GM23248 (cell line): Measurements from ENCODE around the gene PARD3B. TPM values are rescaled to one million over a fixed set of nuclear protein-coding genes. Genes with fewer than 3 reads are reported as not detected.

Experiments used
- DNase-seq: peaks from one replicate; pipeline ENCODE4 v3.0.0-alpha.2; 2015
- H2AFZ ChIP-seq: fragments of 200-600 bp; sonication (generic); 2 replicates; pipeline ENCODE4 v1.6.1; 2016; ENCODE audit warnings: antibody characterized with exemption
- H3F3A ChIP-seq: fragments of 200-600 bp; sonication (generic); 2 replicates; pipeline ENCODE4 v1.6.1; 2016; ENCODE audit warnings: mild to moderate bottlenecking, antibody characterized with exemption, mixed run types; ENCODE audit not compliant: insufficient read depth
- H3K27ac ChIP-seq: fragments of 200-600 bp; sonication (generic); 2 replicates; pipeline ENCODE4 v1.5.1; 2016; ENCODE audit warnings: mild to moderate bottlenecking
- H3K27me3 ChIP-seq: fragments of 200-600 bp; sonication (generic); replicated peaks from 2 replicates; pipeline ENCODE4 v1.6.1; 2016; ENCODE audit warnings: mild to moderate bottlenecking; ENCODE audit not compliant: insufficient read depth
- H3K36me3 ChIP-seq: fragments of 200-600 bp; sonication (generic); 2 replicates; pipeline ENCODE4 v1.6.1; 2016; ENCODE audit warnings: low read depth, mild to moderate bottlenecking
- H3K4me1 ChIP-seq: fragments of 200-600 bp; sonication (generic); 2 replicates; pipeline ENCODE4 v1.6.1; 2016; ENCODE audit warnings: mild to moderate bottlenecking; ENCODE audit not compliant: insufficient read depth
- H3K4me2 ChIP-seq: fragments of 200-600 bp; sonication (generic); one replicate; pipeline ENCODE4 v1.6.1; 2016; ENCODE audit warnings: mild to moderate bottlenecking; ENCODE audit not compliant: unreplicated experiment
- H3K4me3 ChIP-seq: fragments of 200-600 bp; sonication (generic); 2 replicates; pipeline ENCODE4 v1.5.1; 2016; ENCODE audit warnings: mild to moderate bottlenecking
- H3K79me2 ChIP-seq: fragments of 200-600 bp; sonication (generic); 2 replicates; pipeline ENCODE4 v1.6.1; 2016; ENCODE audit warnings: mild to moderate bottlenecking; ENCODE audit not compliant: insufficient read depth
- H3K9ac ChIP-seq: fragments of 200-600 bp; sonication (generic); 2 replicates; pipeline ENCODE4 v1.6.1; 2016; ENCODE audit warnings: mild to moderate bottlenecking
- H3K9me2 ChIP-seq: fragments of 200-600 bp; sonication (generic); 2 replicates; pipeline ENCODE4 v1.6.1; 2016; ENCODE audit warnings: mixed run types, mild to moderate bottlenecking, moderate library complexity; ENCODE audit not compliant: insufficient read depth
- H3K9me3 ChIP-seq: fragments of 200-600 bp; sonication (generic); one replicate; pipeline ENCODE4 v1.6.1; 2017; ENCODE audit warnings: low read depth
- H4K20me1 ChIP-seq: fragments of 200-600 bp; sonication (generic); 2 replicates; pipeline ENCODE4 v1.6.0; 2016; ENCODE audit not compliant: insufficient read depth
- EZH2 ChIP-seq: fragments of 200-600 bp; sonication (generic); IDR thresholded peaks from 2 replicates; pipeline ENCODE4 v1.6.1; 2018; ENCODE audit warnings: antibody characterized with exemption, mild to moderate bottlenecking; ENCODE audit not compliant: insufficient read depth, poor library complexity, severe bottlenecking
- EZH2phosphoT487 ChIP-seq: fragments of 200-600 bp; sonication (generic); IDR thresholded peaks from 2 replicates; pipeline ENCODE4 v1.6.1; 2018; ENCODE audit warnings: antibody characterized with exemption, moderate library complexity, mild to moderate bottlenecking, low read depth; ENCODE audit not compliant: insufficient read depth
- WGBS, 2 experiments: methylation state at CpG; one replicate each; pipeline ENCODE4 v1.1.6; 2015 to 2017; ENCODE audit warnings: low lambda C conversion rate in 2 of 2, low coverage in 1 of 2; ENCODE audit errors: missing lambda C conversion rate in 2 of 2; 5-methylcytosine and 5-hydroxymethylcytosine counted together
- in situ Hi-C: fragments of 300-500 bp; cut with MboI; formaldehyde crosslinking; loops from 2 replicates; pipeline ENCODE4 v1.15.0; 2020
- polyA plus RNA-seq: library from polyadenylated mRNA; unstranded; fragments of >200 nt; fragmentation: Nextera tagmentation; extraction: Ambion mirVana; gene quantifications from 2 replicates; pipeline ENCODE4 v1.2.1, GENCODE V29; 2016
- total RNA-seq: library from RNA; depleted of rRNA; stranded (reverse); fragments of >200 nt; shearing (Covaris generic); gene quantifications from 2 replicates; pipeline ENCODE4 v1.2.3, GENCODE V29; 2014

The PARD3B gene
- total and polyA plus RNA-seq, 2 experiments from 2014 or later = 2.5 to 6.9 TPM

- 93 to 97% methylated on average over 7 of the region's 7 CpGs for WGBS, 2 experiments
- Histone ChIP-seq H2AFZ (peak overlapping the region; percentile 64; the same call in 1 of the 2 replicates), H3K79me2 (no peaks in the 10 kb centered on the region), H3K9me2 (no peaks in the 10 kb centered on the region), H3F3A (peaks cover 13% of the 10 kb centered on the region; the same call in 1 of the 2 replicates), H4K20me1 (no peaks in the 10 kb centered on the region), H3K27ac (peak overlapping the region; percentile 54), H3K9ac (no peak overlapping the region), H3K27me3 (no peaks in the 10 kb centered on the region), H3K4me2 (peak overlapping the region; percentile 29), H3K36me3 (no peaks in the 10 kb centered on the region), H3K4me1 (peaks cover 27% of the 10 kb centered on the region), H3K9me3 (no peaks in the 10 kb centered on the region), H3K4me3 (no peak overlapping the region)
- in situ Hi-C loops = no loop called here
- TF ChIP-seq EZH2 (no peak), EZH2phosphoT487 (no peak)
- DNase-seq = no peak
These were observed 1105.7 kb downstream of the PARD3B start for GRCh38 chr2:205650931-205651330.

- in situ Hi-C loops = no loop called here
- H3F3A ChIP-seq = peaks cover 15% of the 10 kb centered on the region; the same call in 1 of the 2 replicates
- peaks cover 35% of the 10 kb centered on the region for H3K4me1 ChIP-seq
- H3K4me3 ChIP-seq = no peak overlapping the region
- DNase-seq = no peak
- H3K9ac ChIP-seq = no peak overlapping the region
- H3K4me2 ChIP-seq = no peak overlapping the region
- H3K79me2 ChIP-seq = no peaks in the 10 kb centered on the region
- no peaks in the 10 kb centered on the region for H3K9me3 ChIP-seq
- 0 to 27% methylated on average over 1 of the region's 1 CpG for WGBS, 2 experiments
- no peaks in the 10 kb centered on the region for H3K9me2 ChIP-seq
- no peak overlapping the region for H3K27ac ChIP-seq
- H2AFZ ChIP-seq = no peak overlapping the region
- no peaks in the 10 kb centered on the region for H3K36me3 ChIP-seq
- H3K27me3 ChIP-seq = no peaks in the 10 kb centered on the region
- no peaks in the 10 kb centered on the region for H4K20me1 ChIP-seq
- TF ChIP-seq EZH2phosphoT487 (no peak), EZH2 (no peak)
These were observed 1106.4 kb downstream of the PARD3B start for GRCh38 chr2:205651719-205652118.

DNA sequence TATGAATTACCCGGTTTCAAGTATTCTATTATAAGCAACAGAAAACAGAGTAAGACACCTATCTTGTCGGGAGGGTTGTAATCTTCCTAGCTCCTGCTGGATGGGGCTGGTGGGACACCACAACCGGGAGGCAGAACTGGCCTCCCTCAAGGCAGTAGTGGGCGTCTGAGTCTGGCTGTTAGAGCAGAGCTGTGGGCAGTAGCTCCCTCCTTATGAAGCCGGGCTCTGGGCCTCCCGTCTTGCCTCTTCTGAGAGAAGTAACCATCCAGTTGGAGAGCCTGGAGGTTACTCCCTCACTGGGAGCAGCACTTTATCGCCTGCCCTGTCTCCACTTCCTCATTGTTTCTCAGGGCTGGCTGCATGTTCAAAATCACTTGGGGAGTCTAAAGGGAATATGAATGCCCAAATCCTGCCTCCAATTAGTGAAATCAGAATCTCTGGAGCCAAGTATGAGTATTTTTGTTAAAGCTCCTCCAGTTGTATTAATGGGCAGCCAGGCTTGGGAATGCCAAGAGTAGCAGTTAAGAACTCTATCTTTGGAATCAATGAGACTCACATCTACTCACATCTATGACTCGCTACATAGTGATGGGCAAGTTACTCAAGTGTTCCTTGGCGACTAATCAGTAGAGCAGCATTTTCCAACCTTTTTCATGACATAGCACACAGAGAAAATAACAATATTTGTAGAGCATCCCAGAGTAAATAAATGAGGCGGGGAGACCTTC, 1109.8 kb downstream of the PARD3B start:
- TF ChIP-seq EZH2 = no peak
- TF ChIP-seq EZH2phosphoT487 = no peak
- H3K9me2 ChIP-seq = no peaks in the 10 kb centered on the region
- 32 to 36% methylated on average over 10 of the region's 10 CpGs for WGBS, 2 experiments
- H3K4me1 ChIP-seq = peaks cover 53% of the 10 kb centered on the region
- no peaks in the 10 kb centered on the region for H3K9me3 ChIP-seq
- no peak overlapping the region for H3K4me3 ChIP-seq
- peak overlapping the region; percentile 68 for H3K27ac ChIP-seq
- H4K20me1 ChIP-seq = no peaks in the 10 kb centered on the region
- no peaks in the 10 kb centered on the region for H3K27me3 ChIP-seq
- H3K4me2 ChIP-seq = no peak overlapping the region
- in situ Hi-C loops = no loop called here
- no peaks in the 10 kb centered on the region for H3K36me3 ChIP-seq
- peak overlapping the region; percentile 16; the same call in 1 of the 2 replicates for H3K9ac ChIP-seq
- H3K79me2 ChIP-seq = no peaks in the 10 kb centered on the region
- peaks cover 39% of the 10 kb centered on the region for H3F3A ChIP-seq
- DNase-seq = peak; percentile 92
- H2AFZ ChIP-seq = peak overlapping the region; percentile 25

GRCh38 chr2:205655779-205656456, 1110.6 kb downstream of the PARD3B start:
- no peaks in the 10 kb centered on the region for H3K36me3 ChIP-seq
- no peaks in the 10 kb centered on the region for H3K27me3 ChIP-seq
- H3K27ac ChIP-seq = peak overlapping the region; percentile 37
- no peak overlapping the region for H2AFZ ChIP-seq
- no peak for DNase-seq
- no peaks in the 10 kb centered on the region for H3K79me2 ChIP-seq
- H3K9me3 ChIP-seq = no peaks in the 10 kb centered on the region
- peaks cover 46% of the 10 kb centered on the region for H3F3A ChIP-seq
- no peak overlapping the region for H3K4me3 ChIP-seq
- no peak for TF ChIP-seq EZH2phosphoT487
- WGBS, 2 experiments = 30 to 44% methylated on average over 6 of the region's 6 CpGs
- in situ Hi-C loops = no loop called here
- no peaks in the 10 kb centered on the region for H4K20me1 ChIP-seq
- no peaks in the 10 kb centered on the region for H3K9me2 ChIP-seq
- no peak overlapping the region for H3K9ac ChIP-seq
- H3K4me1 ChIP-seq = peaks cover 52% of the 10 kb centered on the region
- H3K4me2 ChIP-seq = no peak overlapping the region
